BJ (cell line): ENCODE measurements around the gene PDZD4. TPM values are rescaled to one million over a fixed set of nuclear protein-coding genes. Genes with fewer than 3 reads are reported as not detected.

Source experiments
- CTCF ChIA-PET: fragments of 350-600 bp; formaldehyde crosslinking; extraction: SDS; loops from one replicate; lab custom pipeline; 2021; ENCODE audit warnings: antibody characterized with exemption, inconsistent platforms; lab: Yijun Ruan, JAX
- POLR2A ChIA-PET: fragments of 300-600 bp; sonication (Branson Sonifier 250); formaldehyde crosslinking; extraction: SDS; loops from one replicate; lab custom pipeline; 2021; ENCODE audit warnings: antibody characterized with exemption; lab: Charles Lee
- DNase-seq: peaks from one replicate; pipeline ENCODE4 v3.0.0-alpha.2; 2011; ENCODE audit warnings: low read depth
- H3K27me3 ChIP-seq: 2 replicates; pipeline ENCODE4 v1.6.0; 2011; ENCODE audit warnings: low read length; ENCODE audit not compliant: control insufficient read depth, insufficient read depth
- H3K36me3 ChIP-seq: 2 replicates; pipeline ENCODE4 v1.5.1; 2011; ENCODE audit warnings: low read length; ENCODE audit not compliant: control insufficient read depth, insufficient read depth
- H3K4me3 ChIP-seq: 2 replicates; pipeline ENCODE4 v1.5.1; 2011; ENCODE audit warnings: low read depth, mild to moderate bottlenecking, control low read depth, low read length
- CTCF ChIP-seq: IDR thresholded peaks from 2 replicates; pipeline ENCODE4 v1.5.1; 2011; ENCODE audit warnings: low read depth, mild to moderate bottlenecking, control low read depth, inconsistent platforms, low read length, moderate library complexity; ENCODE audit not compliant: insufficient read depth
- polyA plus RNA-seq: library from polyadenylated mRNA; depleted of rRNA; stranded (reverse); fragments of >200 nt; gene quantifications from 2 replicates; pipeline ENCODE4 v1.2.3, GENCODE V29; 2011

Gene PDZD4
- polyA plus RNA-seq, 1 experiment: 0.82 TPM

DNA sequence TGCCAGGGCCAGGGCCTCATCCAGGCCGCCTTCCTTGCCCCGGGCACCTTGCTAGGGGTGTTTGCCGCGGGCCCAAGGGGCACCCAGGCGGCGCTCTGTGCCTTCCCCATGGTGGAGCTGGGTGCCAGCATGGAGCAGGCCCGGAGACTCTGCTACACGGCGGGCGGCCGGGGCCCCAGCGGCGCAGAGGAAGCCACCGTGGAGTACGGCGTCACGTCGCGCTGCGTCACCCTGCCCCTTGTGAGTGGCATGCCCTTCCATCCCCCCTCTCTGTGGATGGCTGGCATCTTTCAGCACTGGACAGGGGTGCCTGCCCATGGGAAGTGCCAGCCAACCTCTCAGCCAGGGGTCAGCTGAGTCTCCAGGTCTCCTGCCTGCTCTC is 62.7 kb downstream of the PDZD4 start:
- POLR2A ChIA-PET: no interaction called here
- H3K27me3 ChIP-seq: no peaks in the 10 kb centered on the region
- no peak for TF ChIP-seq CTCF
- DNase-seq: no peak
- no peak overlapping the region for H3K4me3 ChIP-seq
- no peaks in the 10 kb centered on the region; the same call in 1 of the 2 replicates for H3K36me3 ChIP-seq
- CTCF ChIA-PET: interaction anchor here (1.2 to 2.2 kb wide), 3 partner anchors 14 to 185 kb away, joined by 3 to 10 read pairs (median 3); no protein-coding TSS in a partner anchor

- Histone ChIP-seq H3K36me3 (no peaks in the 10 kb centered on the region; the same call in 1 of the 2 replicates), H3K27me3 (no peaks in the 10 kb centered on the region), H3K4me3 (no peak overlapping the region)
- ChIA-PET CTCF (interaction anchor here (1.3 to 2.2 kb wide), 3 partner anchors 156 to 186 kb away, joined by 3 to 10 read pairs (median 7); no protein-coding TSS in a partner anchor), POLR2A (no interaction called here)
- TF ChIP-seq CTCF: no peak
- DNase-seq: no peak
These were observed 63.3 kb downstream of the PDZD4 start for GRCh38 chrX:153766871-153767673.

- POLR2A ChIA-PET: no interaction called here
- H3K27me3 ChIP-seq: no peaks in the 10 kb centered on the region
- H3K4me3 ChIP-seq: peak overlapping the region; percentile 48
- H3K36me3 ChIP-seq: no peaks in the 10 kb centered on the region; the same call in 1 of the 2 replicates
- TF ChIP-seq CTCF: no peak
- CTCF ChIA-PET: interaction anchor here (0.7 to 2.2 kb wide), 4 partner anchors 14 to 187 kb away, joined by 3 to 10 read pairs (median 7); no protein-coding TSS in a partner anchor
- DNase-seq: peak; percentile 4
These were observed 64.1 kb downstream of the PDZD4 start for GRCh38 chrX:153766098-153766817.

- no peak for DNase-seq
These were observed 64.9 kb downstream of the PDZD4 start for GRCh38 chrX:153765138-153766079.

More at GRCh38 chrX:153765138-153766079, 64.9 kb downstream of the PDZD4 start:
- peak overlapping the region; percentile 48 for H3K4me3 ChIP-seq
- H3K36me3 ChIP-seq: no peaks in the 10 kb centered on the region; the same call in 1 of the 2 replicates
- no peaks in the 10 kb centered on the region for H3K27me3 ChIP-seq
- ChIA-PET CTCF (interaction anchor here (0.7 to 2.2 kb wide), 6 partner anchors 15 to 188 kb away, joined by 3 to 10 read pairs (median 7); partner anchors contain the start of gene RENBP), POLR2A (no interaction called here)
- no peak for TF ChIP-seq CTCF
